GM23338 (cell line): ENCODE results near the gene OR8B2.

Experiments
- CTCF ChIP-seq, 2 experiments: fragments of 200-600 bp in 1 of 2; sonication (generic) in 1 of 2; conservative IDR thresholded peaks; 2 replicates each; pipeline versions ENCODE4 v1.5.1 to v1.6.1; 2016 to 2017; ENCODE audit warnings: antibody characterized with exemption in 2 of 2, low read depth in 2 of 2, mild to moderate bottlenecking in 2 of 2, moderate library complexity in 1 of 2
- ETS1 ChIP-seq: IDR thresholded peaks from 2 replicates; pipeline ENCODE4 v1.6.1; 2016; ENCODE audit warnings: antibody characterized with exemption
- EZH2 ChIP-seq: fragments of 200-600 bp; sonication (generic); IDR thresholded peaks from one replicate; pipeline ENCODE4 v1.8.0; 2017; ENCODE audit warnings: antibody characterized with exemption, mild to moderate bottlenecking, low read depth; ENCODE audit not compliant: unreplicated experiment
- JUNB ChIP-seq: IDR thresholded peaks from one replicate; pipeline ENCODE4 v1.6.1; 2016; ENCODE audit warnings: antibody characterized with exemption; ENCODE audit not compliant: unreplicated experiment
- POLR2AphosphoS5 ChIP-seq: IDR thresholded peaks from 2 replicates; pipeline ENCODE4 v1.6.1; 2016; ENCODE audit warnings: antibody characterized with exemption, low read depth
- REST ChIP-seq: IDR thresholded peaks from one replicate; pipeline ENCODE4 v1.6.1; 2018; ENCODE audit warnings: antibody characterized with exemption; ENCODE audit not compliant: unreplicated experiment

GRCh38 chr11:124424384-124424921 lies 40.2 kb upstream of the OR8B2 start, which contains the start of gene OR8B4:
- TF ChIP-seq CTCF (conservative IDR thresholded peaks at IDR 0.05; ENCODE audit: low read depth in 2 of 2) (no peak), EZH2 (no peak), REST (no peak), POLR2AphosphoS5 (no peak), ETS1 (no peak), JUNB (no peak)
